ENCODE measurements around the gene PDE11A. TPM values are rescaled to one million over a fixed set of nuclear protein-coding genes. Genes with fewer than 3 reads are reported as not detected.

PDE11A gene
- total RNA-seq, 4 donors from 2014 or later: 0.11 to 1.2 (median 0.26) TPM

GRCh38 chr2:177758591-177759371, 313.8 kb downstream of the PDE11A start:
- 37 to 45% methylated on average over 11 of the region's 11 CpGs for WGBS, 2 donors
- intact Hi-C loops (cut with DNase I; ENCODE audit: low total_unique reads): no loop called here
- H3K4me3 ChIP-seq (ENCODE audit: low read depth, poor library complexity, severe bottlenecking): no peak overlapping the region
- TF ChIP-seq, protein P1, sequence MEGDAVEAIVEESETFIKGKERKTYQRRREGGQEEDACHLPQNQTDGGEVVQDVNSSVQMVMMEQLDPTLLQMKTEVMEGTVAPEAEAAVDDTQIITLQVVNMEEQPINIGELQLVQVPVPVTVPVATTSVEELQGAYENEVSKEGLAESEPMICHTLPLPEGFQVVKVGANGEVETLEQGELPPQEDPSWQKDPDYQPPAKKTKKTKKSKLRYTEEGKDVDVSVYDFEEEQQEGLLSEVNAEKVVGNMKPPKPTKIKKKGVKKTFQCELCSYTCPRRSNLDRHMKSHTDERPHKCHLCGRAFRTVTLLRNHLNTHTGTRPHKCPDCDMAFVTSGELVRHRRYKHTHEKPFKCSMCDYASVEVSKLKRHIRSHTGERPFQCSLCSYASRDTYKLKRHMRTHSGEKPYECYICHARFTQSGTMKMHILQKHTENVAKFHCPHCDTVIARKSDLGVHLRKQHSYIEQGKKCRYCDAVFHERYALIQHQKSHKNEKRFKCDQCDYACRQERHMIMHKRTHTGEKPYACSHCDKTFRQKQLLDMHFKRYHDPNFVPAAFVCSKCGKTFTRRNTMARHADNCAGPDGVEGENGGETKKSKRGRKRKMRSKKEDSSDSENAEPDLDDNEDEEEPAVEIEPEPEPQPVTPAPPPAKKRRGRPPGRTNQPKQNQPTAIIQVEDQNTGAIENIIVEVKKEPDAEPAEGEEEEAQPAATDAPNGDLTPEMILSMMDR (IDR thresholded peaks at IDR 0.05): no peak
- TF ChIP-seq POLR2A (IDR thresholded peaks at IDR 0.05): no peak
- DNase-seq (ENCODE audit: low spot score in 2 of 2): no peak

DNA sequence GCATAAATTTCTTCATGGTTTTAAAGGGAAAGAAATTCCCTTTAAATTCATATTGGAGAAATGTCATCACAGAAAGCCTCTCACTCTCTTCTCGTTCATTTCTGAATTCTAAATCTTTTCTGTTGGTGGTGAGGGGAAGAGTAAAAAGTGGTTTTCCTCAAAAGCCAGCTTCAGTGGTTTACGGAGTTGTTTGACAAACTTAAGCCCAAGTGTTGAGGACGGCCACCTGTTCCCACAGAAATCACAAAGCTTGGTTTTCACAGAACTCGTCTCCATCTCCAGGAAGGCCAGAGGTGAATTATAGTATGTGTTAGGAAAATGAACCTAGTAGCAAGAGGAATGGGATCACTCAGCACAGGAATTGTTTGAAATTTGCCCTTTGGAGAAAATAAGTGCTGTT, 316.2 kb downstream of the PDE11A start:
- no peak for DNase-seq (ENCODE audit: low spot score in 2 of 2)
- WGBS, 2 donors: 89 to 95% methylated on average over 4 of the region's 4 CpGs
- TF ChIP-seq, protein P1 (IDR thresholded peaks at IDR 0.05): no peak
- TF ChIP-seq POLR2A (IDR thresholded peaks at IDR 0.05): no peak
- intact Hi-C loops (cut with DNase I; ENCODE audit: low total_unique reads): no loop called here
- H3K4me3 ChIP-seq (ENCODE audit: low read depth, poor library complexity, severe bottlenecking): no peak overlapping the region

- 36 to 47% methylated on average over 4 of the region's 4 CpGs for WGBS, 2 donors
- intact Hi-C loops (cut with DNase I; ENCODE audit: low total_unique reads): no loop called here
- H3K4me3 ChIP-seq (ENCODE audit: low read depth, poor library complexity, severe bottlenecking): no peak overlapping the region
- no peak for DNase-seq (ENCODE audit: low spot score in 2 of 2)
- no peak for TF ChIP-seq POLR2A (IDR thresholded peaks at IDR 0.05)
Measured at GRCh38 chr2:177754492-177754873, 318.1 kb downstream of the PDE11A start.

DNA sequence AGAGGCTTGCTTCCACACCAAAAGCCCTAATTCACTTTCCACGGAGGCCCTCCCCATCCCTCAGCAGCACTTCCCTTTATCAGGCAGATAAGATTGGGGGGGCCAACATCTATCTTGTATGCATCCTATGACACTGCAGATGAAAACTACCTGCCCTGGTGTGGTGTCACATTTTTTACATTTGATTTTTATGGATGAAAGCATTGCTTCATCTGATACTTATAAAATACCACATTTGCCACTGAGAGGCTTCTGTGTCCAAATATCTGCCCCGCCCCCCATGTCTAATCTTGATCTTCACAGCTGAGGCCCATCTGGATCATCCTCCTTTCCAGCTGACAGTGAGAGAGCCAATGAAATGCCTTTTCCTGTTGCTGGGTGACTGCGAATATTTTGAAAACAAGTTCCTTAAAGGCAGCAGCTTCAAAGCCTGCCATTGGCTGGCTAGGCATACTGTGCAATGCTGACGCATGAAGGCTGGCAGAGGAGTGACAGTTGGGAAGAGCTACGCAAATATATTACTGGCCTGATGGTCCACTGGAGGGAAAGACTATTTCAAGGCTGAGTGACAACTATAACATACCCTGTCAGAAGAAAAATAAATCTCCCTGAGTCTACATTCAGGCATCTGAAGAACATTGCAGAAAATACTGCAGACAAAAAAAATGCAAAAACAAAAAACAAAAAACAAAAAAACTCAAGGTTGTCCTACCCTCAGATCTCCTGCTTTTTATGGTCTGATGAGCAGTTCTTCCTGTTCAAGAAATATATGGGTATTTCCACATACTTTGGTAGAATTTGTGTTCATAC, 318.7 kb downstream of the PDE11A start:
- WGBS, 2 donors: 17 to 24% methylated on average over 5 of the region's 5 CpGs
- peak; percentile 74 to 89 for DNase-seq (ENCODE audit: low spot score in 2 of 2)
- intact Hi-C loops (cut with DNase I; ENCODE audit: low total_unique reads): no loop called here
- H3K4me3 ChIP-seq (ENCODE audit: low read depth, poor library complexity, severe bottlenecking): no peak overlapping the region
- no peak for TF ChIP-seq POLR2A (IDR thresholded peaks at IDR 0.05)
- TF ChIP-seq, protein P1 (IDR thresholded peaks at IDR 0.05): no peak

GRCh38 chr2:177748360-177748759, 324.2 kb downstream of the PDE11A start:
- WGBS, 2 donors: 85 to 88% methylated on average over 3 of the region's 3 CpGs

DNA sequence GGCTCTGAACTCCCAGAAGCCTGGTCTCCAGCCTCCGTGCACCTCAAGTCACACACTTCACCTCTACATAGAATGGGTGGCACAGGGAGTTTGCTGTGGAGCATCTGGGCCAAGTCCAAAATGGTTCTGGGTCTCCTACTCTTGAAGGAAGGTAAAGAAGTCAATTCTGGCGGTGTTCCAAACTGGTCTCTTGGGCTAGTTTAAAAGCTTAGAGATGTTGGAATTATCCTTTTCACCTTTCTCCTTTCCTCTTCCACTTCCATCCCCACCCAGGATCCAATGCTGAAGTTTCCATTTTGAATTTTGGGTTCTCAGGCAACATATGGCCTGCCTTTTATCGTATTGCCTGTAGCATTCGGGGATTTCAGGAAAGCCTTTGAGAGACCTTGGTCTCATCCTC, 325.2 kb downstream of the PDE11A start:
- 96 to 97% methylated on average over 4 of the region's 4 CpGs for WGBS, 2 donors
- intact Hi-C loops (cut with DNase I; ENCODE audit: low total_unique reads): no loop called here
- no peak overlapping the region for H3K4me3 ChIP-seq (ENCODE audit: low read depth, poor library complexity, severe bottlenecking)
- DNase-seq (ENCODE audit: low spot score in 2 of 2): no peak
- TF ChIP-seq, protein P1 (IDR thresholded peaks at IDR 0.05): no peak
- no peak for TF ChIP-seq POLR2A (IDR thresholded peaks at IDR 0.05)

More at GRCh38 chr2:177748360-177748759, 324.2 kb downstream of the PDE11A start:
- intact Hi-C loops (cut with DNase I; ENCODE audit: low total_unique reads): no loop called here
- TF ChIP-seq, protein P1 (IDR thresholded peaks at IDR 0.05): no peak
- no peak for TF ChIP-seq POLR2A (IDR thresholded peaks at IDR 0.05)
- no peak overlapping the region for H3K4me3 ChIP-seq (ENCODE audit: low read depth, poor library complexity, severe bottlenecking)
- no peak for DNase-seq (ENCODE audit: low spot score in 2 of 2)

All from lower leg skin (tissue), 4 donors.